Activated CD4-positive, alpha-beta memory T cell treated with anti-CD3 and anti-CD28 coated beads, Interleukin-2, amount 10 ng/mL, durations not matched to agents 7 days and 5 days (primary cell): Measurements from ENCODE around the gene RGPD4. TPM values are rescaled to one million over a fixed set of nuclear protein-coding genes. Genes with fewer than 3 reads are reported as not detected.
"Not testable (repeated sequence)": the region's sequence is repeated elsewhere in the genome, so short reads cannot be mapped to it uniquely, and the experiment has no call there.

ENCODE experiments used
- CTCF ChIA-PET: fragments of 350-600 bp; sonication (Branson Sonifier 250); formaldehyde crosslinking; loops from one replicate; lab custom pipeline; 2021; ENCODE audit warnings: antibody characterized with exemption, inconsistent platforms; lab: Charles Lee
- POLR2A ChIA-PET: fragments of 350-600 bp; sonication (Branson Sonifier 250); formaldehyde crosslinking; loops from one replicate; lab custom pipeline; 2021; ENCODE audit warnings: antibody characterized with exemption; lab: Charles Lee
- DNase-seq: peaks from one replicate; pipeline ENCODE4 v3.0.0-alpha.2; 2020
- H3K27ac Mint-ChIP-seq: one replicate; pipeline ENCODE4 v1.8.0; 2021; ENCODE audit warnings: mild to moderate bottlenecking, mixed read lengths
- H3K27me3 Mint-ChIP-seq: one replicate; pipeline ENCODE4 v1.8.0; 2021; ENCODE audit warnings: mixed read lengths
- H3K36me3 Mint-ChIP-seq: one replicate; pipeline ENCODE4 v1.8.0; 2021; ENCODE audit warnings: low read depth, mixed read lengths
- H3K4me1 Mint-ChIP-seq: one replicate; pipeline ENCODE4 v1.8.0; 2021; ENCODE audit warnings: mixed read lengths
- H3K4me3 Mint-ChIP-seq: one replicate; pipeline ENCODE4 v1.8.0; 2021; ENCODE audit warnings: mild to moderate bottlenecking, mixed read lengths
- H3K9me3 Mint-ChIP-seq: one replicate; pipeline ENCODE4 v1.8.0; 2021; ENCODE audit warnings: mixed read lengths
- total RNA-seq, 2 experiments: library from RNA; stranded (reverse); gene quantifications; one replicate each; pipeline ENCODE4 v1.2.3, GENCODE V29; 2021

RGPD4 gene
- total RNA-seq, 2 experiments from 2014 or later = 0.10 TPM; not detected in 1

GRCh38 chr2:107822302-107822701, 4.4 kb upstream of the RGPD4 start:
- no peaks in the 10 kb centered on the region for H3K27me3 Mint-ChIP-seq
- no peak for DNase-seq
- ChIA-PET CTCF (no interaction called here), POLR2A (no interaction called here)
- H3K36me3 Mint-ChIP-seq = no peaks in the 10 kb centered on the region
- H3K9me3 Mint-ChIP-seq = no peaks in the 10 kb centered on the region
- no peak overlapping the region for H3K4me3 Mint-ChIP-seq
- no peaks in the 10 kb centered on the region for H3K4me1 Mint-ChIP-seq
- H3K27ac Mint-ChIP-seq = no peak overlapping the region

GRCh38 chr2:107824451-107825205, 2.1 kb upstream of the RGPD4 start:
- POLR2A ChIA-PET = no interaction called here
- H3K4me1 Mint-ChIP-seq = no peaks in the 10 kb centered on the region
- no peak for DNase-seq
- CTCF ChIA-PET = no interaction called here
- H3K4me3 Mint-ChIP-seq = no peak overlapping the region
- no peak overlapping the region for H3K27ac Mint-ChIP-seq
- no peaks in the 10 kb centered on the region for H3K36me3 Mint-ChIP-seq
- no peaks in the 10 kb centered on the region for H3K27me3 Mint-ChIP-seq
- no peaks in the 10 kb centered on the region for H3K9me3 Mint-ChIP-seq

- no peaks in the 10 kb centered on the region for H3K36me3 Mint-ChIP-seq
- POLR2A ChIA-PET = no interaction called here
These were observed 1.5 kb upstream of the RGPD4 start for GRCh38 chr2:107825206-107825563.

GRCh38 chr2:107829514-107829913, 2.8 kb downstream of the RGPD4 start:
- H3K4me3 Mint-ChIP-seq, POLR2A ChIA-PET, DNase-seq, H3K36me3 Mint-ChIP-seq, H3K9me3 Mint-ChIP-seq, H3K27me3 Mint-ChIP-seq, CTCF ChIA-PET, H3K27ac Mint-ChIP-seq, H3K4me1 Mint-ChIP-seq: not testable (repeated sequence)

More at GRCh38 chr2:107825206-107825563, 1.5 kb upstream of the RGPD4 start:
- no peaks in the 10 kb centered on the region for H3K4me1 Mint-ChIP-seq
- no peak for DNase-seq
- H3K4me3 Mint-ChIP-seq = no peak overlapping the region
- no peaks in the 10 kb centered on the region for H3K9me3 Mint-ChIP-seq
- H3K27me3 Mint-ChIP-seq = no peaks in the 10 kb centered on the region
- no peak overlapping the region for H3K27ac Mint-ChIP-seq
- CTCF ChIA-PET = no interaction called here

- DNase-seq, H3K4me1 Mint-ChIP-seq, H3K4me3 Mint-ChIP-seq, H3K9me3 Mint-ChIP-seq, CTCF ChIA-PET, H3K36me3 Mint-ChIP-seq, H3K27me3 Mint-ChIP-seq, H3K27ac Mint-ChIP-seq, POLR2A ChIA-PET: not testable (repeated sequence)
These were observed 6.5 kb downstream of the RGPD4 start for GRCh38 chr2:107833152-107833551.

- H3K4me1 Mint-ChIP-seq, POLR2A ChIA-PET, H3K27ac Mint-ChIP-seq, H3K27me3 Mint-ChIP-seq, H3K9me3 Mint-ChIP-seq, CTCF ChIA-PET, DNase-seq, H3K4me3 Mint-ChIP-seq, H3K36me3 Mint-ChIP-seq: not testable (repeated sequence)
These were observed 6.9 kb downstream of the RGPD4 start for GRCh38 chr2:107833618-107834017.

- H3K36me3 Mint-ChIP-seq, H3K27ac Mint-ChIP-seq, DNase-seq, H3K4me3 Mint-ChIP-seq, POLR2A ChIA-PET, CTCF ChIA-PET, H3K9me3 Mint-ChIP-seq, H3K4me1 Mint-ChIP-seq, H3K27me3 Mint-ChIP-seq: not testable (repeated sequence)
These were observed 89.4 kb downstream of the RGPD4 start for GRCh38 chr2:107916121-107916520.

GRCh38 chr2:107916696-107917370, 90.1 kb downstream of the RGPD4 start:
- H3K4me1 Mint-ChIP-seq, H3K9me3 Mint-ChIP-seq, H3K27ac Mint-ChIP-seq, H3K36me3 Mint-ChIP-seq, H3K4me3 Mint-ChIP-seq, DNase-seq, POLR2A ChIA-PET, H3K27me3 Mint-ChIP-seq: not testable (repeated sequence)
- CTCF ChIA-PET = interaction anchor here (0.8 kb wide), 1 partner anchor 20 kb away, joined by 3 read pairs; no protein-coding TSS in a partner anchor

GRCh38 chr2:107927034-107927534, 100.4 kb downstream of the RGPD4 start:
- CTCF ChIA-PET = no interaction called here
- DNase-seq = no peak
- Mint-ChIP-seq H3K27ac (no peak overlapping the region), H3K4me3 (no peak overlapping the region), H3K4me1 (no peaks in the 10 kb centered on the region), H3K9me3 (no peaks in the 10 kb centered on the region), H3K27me3 (no peaks in the 10 kb centered on the region), H3K36me3 (no peaks in the 10 kb centered on the region)
- POLR2A ChIA-PET = no interaction called here

GRCh38 chr2:107931412-107931811, 104.7 kb downstream of the RGPD4 start:
- ChIA-PET POLR2A (no interaction called here), CTCF (no interaction called here)
- H3K27me3 Mint-ChIP-seq = no peaks in the 10 kb centered on the region
- H3K27ac Mint-ChIP-seq = no peak overlapping the region
- no peaks in the 10 kb centered on the region for H3K9me3 Mint-ChIP-seq
- H3K36me3 Mint-ChIP-seq = no peaks in the 10 kb centered on the region
- DNase-seq = no peak
- H3K4me3 Mint-ChIP-seq = no peak overlapping the region
- H3K4me1 Mint-ChIP-seq = no peaks in the 10 kb centered on the region

GRCh38 chr2:107932488-107932887, 105.8 kb downstream of the RGPD4 start:
- Mint-ChIP-seq H3K36me3 (no peaks in the 10 kb centered on the region), H3K27me3 (no peaks in the 10 kb centered on the region), H3K27ac (no peak overlapping the region), H3K4me1 (no peaks in the 10 kb centered on the region), H3K9me3 (no peaks in the 10 kb centered on the region), H3K4me3 (no peak overlapping the region)
- DNase-seq = no peak
- POLR2A ChIA-PET = no interaction called here
- CTCF ChIA-PET = no interaction called here

- H3K27me3 Mint-ChIP-seq = no peaks in the 10 kb centered on the region
- ChIA-PET CTCF (no interaction called here), POLR2A (no interaction called here)
- H3K9me3 Mint-ChIP-seq = no peaks in the 10 kb centered on the region
- H3K4me3 Mint-ChIP-seq = no peak overlapping the region
- DNase-seq = no peak
- H3K27ac Mint-ChIP-seq = no peak overlapping the region
- no peaks in the 10 kb centered on the region for H3K36me3 Mint-ChIP-seq
- no peaks in the 10 kb centered on the region for H3K4me1 Mint-ChIP-seq
These were observed 106.3 kb downstream of the RGPD4 start for GRCh38 chr2:107932979-107933378.

- no peaks in the 10 kb centered on the region for H3K9me3 Mint-ChIP-seq
- H3K4me1 Mint-ChIP-seq = no peaks in the 10 kb centered on the region
- H3K4me3 Mint-ChIP-seq = no peak overlapping the region
- no peak for DNase-seq
- H3K36me3 Mint-ChIP-seq = no peaks in the 10 kb centered on the region
- H3K27ac Mint-ChIP-seq = no peak overlapping the region
- ChIA-PET CTCF (interaction anchor here (0.7 to 1.0 kb wide), 3 partner anchors 8 to 647 kb away, joined by 3 to 6 read pairs (median 3); no protein-coding TSS in a partner anchor), POLR2A (no interaction called here)
- no peaks in the 10 kb centered on the region for H3K27me3 Mint-ChIP-seq
These were observed 110.0 kb downstream of the RGPD4 start for GRCh38 chr2:107936433-107937359.
